NT2/D1 (cell line): ENCODE measurements around the gene EHD1.

Experiments
- SUZ12 ChIP-seq: IDR thresholded peaks from 2 replicates; pipeline ENCODE4 v1.6.1; 2011; ENCODE audit not compliant: insufficient read length, insufficient read depth; ENCODE audit errors: extremely low read depth
- YY1 ChIP-seq: IDR thresholded peaks from 2 replicates; pipeline ENCODE4 v1.6.1; 2011; ENCODE audit not compliant: insufficient read length, insufficient read depth
- ZNF274 ChIP-seq: IDR thresholded peaks from 2 replicates; pipeline ENCODE4 v1.6.1; 2011; ENCODE audit warnings: mild to moderate bottlenecking, low read depth, low read length

DNA sequence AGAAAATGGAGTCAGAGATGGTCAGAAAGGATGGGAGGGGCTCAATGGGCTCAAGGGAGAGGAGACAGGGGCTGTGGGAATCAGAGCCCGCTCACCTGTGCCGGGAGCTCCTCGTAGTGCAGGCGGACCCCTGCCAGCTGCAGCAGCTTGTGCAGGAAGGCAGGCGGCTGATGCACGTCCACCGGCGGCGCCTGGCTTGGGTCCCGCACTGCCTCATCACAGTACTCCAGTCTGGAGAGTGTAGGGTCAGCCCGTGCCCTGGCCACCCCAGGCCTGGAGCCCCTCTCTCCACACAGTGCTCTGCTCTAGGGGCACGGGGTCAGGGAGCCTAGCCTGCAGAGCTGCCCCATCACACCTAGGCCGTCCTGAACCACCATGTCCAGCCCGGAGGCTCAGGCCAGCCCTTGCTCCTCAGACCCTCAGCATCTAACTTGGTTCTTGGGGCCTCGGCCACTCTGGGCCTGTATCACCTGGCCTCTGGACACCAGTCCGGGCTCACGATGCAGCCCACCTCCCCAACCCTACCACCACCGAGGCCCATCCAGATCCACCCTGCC lies 34.8 kb upstream of the EHD1 start:
- no peak for TF ChIP-seq YY1
- no peak for TF ChIP-seq ZNF274
- TF ChIP-seq SUZ12: no peak
